ENCODE results near the gene CD3E. TPM values are rescaled to one million over a fixed set of nuclear protein-coding genes. Genes with fewer than 3 reads are reported as not detected.

The CD3E gene
- total and polyA plus RNA-seq, 2 experiments from 2014 or later, result not detected

GRCh38 chr11:118294053-118294452 is 10.5 kb upstream of the CD3E start:
- Histone ChIP-seq H4K20me1 (replicated peaks; ENCODE audit: insufficient read depth) (no peaks in the 10 kb centered on the region), H3K9me2 (ENCODE audit: insufficient read depth) (no peaks in the 10 kb centered on the region), H3K27me3 (ENCODE audit: insufficient read depth) (no peaks in the 10 kb centered on the region), H2AFZ (no peak overlapping the region), H3K4me1 (ENCODE audit: insufficient read depth) (0 out of 2 replicates have a peak, but pooled peaks cover 3% of the 10 kb centered on the region), H3K27ac (ENCODE audit: low read depth) (no peak overlapping the region), H3K4me2 (no peak overlapping the region), H3K4me3 (no peak overlapping the region), H3K36me3 (ENCODE audit: insufficient read depth) (no peaks in the 10 kb centered on the region), H3K79me2 (replicated peaks; ENCODE audit: insufficient read depth) (no peaks in the 10 kb centered on the region), H3F3A (replicated peaks; ENCODE audit: low read depth) (no peaks in the 10 kb centered on the region)
- Mint-ChIP-seq H3K36me3 (ENCODE audit: low read depth) (no peaks in the 10 kb centered on the region), H3K27me3 (ENCODE audit: insufficient read depth, low read depth, poor library complexity) (no peaks in the 10 kb centered on the region), H3K4me1 (peaks cover 7% of the 10 kb centered on the region), H3K4me3 (no peak overlapping the region), H3K27ac (no peak overlapping the region), H3K9me3 (no peaks in the 10 kb centered on the region)
- TF ChIP-seq EZH2phosphoT487 (IDR thresholded peaks at IDR 0.05; ENCODE audit: unreplicated experiment) (no peak), STAT1 (IDR thresholded peaks at IDR 0.05; ENCODE audit: unreplicated experiment) (no peak), CREB1 (CRISPR knock-in tag; IDR thresholded peaks at IDR 0.05; ENCODE audit: low read depth) (no peak), JUNB (IDR thresholded peaks at IDR 0.05; ENCODE audit: unreplicated experiment) (no peak), ZNF331 (CRISPR knock-in tag; IDR thresholded peaks at IDR 0.05; ENCODE audit: low read depth) (no peak), CTCF (conservative IDR thresholded peaks at IDR 0.05; ENCODE audit: low read depth in 2 of 2) (no peak), NANOG (IDR thresholded peaks at IDR 0.05; ENCODE audit: borderline replicate concordance) (no peak), ZNF114 (CRISPR knock-in tag; IDR thresholded peaks at IDR 0.05) (no peak), ETS1 (IDR thresholded peaks at IDR 0.05) (no peak), POLR2AphosphoS5 (IDR thresholded peaks at IDR 0.05; ENCODE audit: low read depth) (no peak), EZH2 (IDR thresholded peaks at IDR 0.05; ENCODE audit: low read depth, unreplicated experiment) (no peak), ZNF462 (CRISPR knock-in tag; IDR thresholded peaks at IDR 0.05) (no peak)
- TF ChIP-seq, protein P1, sequence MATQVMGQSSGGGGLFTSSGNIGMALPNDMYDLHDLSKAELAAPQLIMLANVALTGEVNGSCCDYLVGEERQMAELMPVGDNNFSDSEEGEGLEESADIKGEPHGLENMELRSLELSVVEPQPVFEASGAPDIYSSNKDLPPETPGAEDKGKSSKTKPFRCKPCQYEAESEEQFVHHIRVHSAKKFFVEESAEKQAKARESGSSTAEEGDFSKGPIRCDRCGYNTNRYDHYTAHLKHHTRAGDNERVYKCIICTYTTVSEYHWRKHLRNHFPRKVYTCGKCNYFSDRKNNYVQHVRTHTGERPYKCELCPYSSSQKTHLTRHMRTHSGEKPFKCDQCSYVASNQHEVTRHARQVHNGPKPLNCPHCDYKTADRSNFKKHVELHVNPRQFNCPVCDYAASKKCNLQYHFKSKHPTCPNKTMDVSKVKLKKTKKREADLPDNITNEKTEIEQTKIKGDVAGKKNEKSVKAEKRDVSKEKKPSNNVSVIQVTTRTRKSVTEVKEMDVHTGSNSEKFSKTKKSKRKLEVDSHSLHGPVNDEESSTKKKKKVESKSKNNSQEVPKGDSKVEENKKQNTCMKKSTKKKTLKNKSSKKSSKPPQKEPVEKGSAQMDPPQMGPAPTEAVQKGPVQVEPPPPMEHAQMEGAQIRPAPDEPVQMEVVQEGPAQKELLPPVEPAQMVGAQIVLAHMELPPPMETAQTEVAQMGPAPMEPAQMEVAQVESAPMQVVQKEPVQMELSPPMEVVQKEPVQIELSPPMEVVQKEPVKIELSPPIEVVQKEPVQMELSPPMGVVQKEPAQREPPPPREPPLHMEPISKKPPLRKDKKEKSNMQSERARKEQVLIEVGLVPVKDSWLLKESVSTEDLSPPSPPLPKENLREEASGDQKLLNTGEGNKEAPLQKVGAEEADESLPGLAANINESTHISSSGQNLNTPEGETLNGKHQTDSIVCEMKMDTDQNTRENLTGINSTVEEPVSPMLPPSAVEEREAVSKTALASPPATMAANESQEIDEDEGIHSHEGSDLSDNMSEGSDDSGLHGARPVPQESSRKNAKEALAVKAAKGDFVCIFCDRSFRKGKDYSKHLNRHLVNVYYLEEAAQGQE (IDR thresholded peaks at IDR 0.05; ENCODE audit: unreplicated experiment), result no peak
- no peak for ATAC-seq
- DNase-seq (ENCODE audit: low spot score), result no peak
